Neural cell (in vitro differentiated cells): Measurements from ENCODE around the gene GJB2. TPM values are rescaled to one million over a fixed set of nuclear protein-coding genes. Genes with fewer than 3 reads are reported as not detected.

Source experiments
- H2AFZ ChIP-seq: fragments of 200-600, 300-800 bp; sonication (generic), shearing (Covaris generic); 2 replicates; pipeline ENCODE4 v1.6.0; 2014; ENCODE audit warnings: low read depth, mild to moderate bottlenecking, antibody characterized with exemption, low read length, moderate library complexity
- H3F3A ChIP-seq: fragments of 200-600 bp; shearing (Covaris generic); 2 replicates; pipeline ENCODE4 v1.6.1; 2016; ENCODE audit warnings: mild to moderate bottlenecking, moderate library complexity, mixed read lengths, antibody characterized with exemption, low read length; ENCODE audit not compliant: insufficient read depth, poor library complexity, severe bottlenecking
- H3K27ac ChIP-seq: fragments of 200-600, 300-800 bp; sonication (generic), shearing (Covaris generic); 2 replicates; pipeline ENCODE4 v1.5.1; 2014; ENCODE audit warnings: mild to moderate bottlenecking, low read length, moderate library complexity
- H3K27me3 ChIP-seq: fragments of 300-800, 200-600 bp; sonication (generic), shearing (Covaris generic); 2 replicates; pipeline ENCODE4 v1.6.0; 2014; ENCODE audit warnings: mild to moderate bottlenecking, low read depth, low read length, moderate library complexity; ENCODE audit not compliant: insufficient read depth
- H3K36me3 ChIP-seq: fragments of 300-800, 200-600 bp; sonication (generic), shearing (Covaris generic); 2 replicates; pipeline ENCODE4 v1.5.1; 2014; ENCODE audit warnings: mild to moderate bottlenecking, antibody characterized with exemption, low read length, moderate library complexity; ENCODE audit not compliant: insufficient read depth
- H3K4me2 ChIP-seq: fragments of 300-800, 200-600 bp; sonication (generic), shearing (Covaris generic); 2 replicates; pipeline ENCODE4 v1.6.0; 2014; ENCODE audit warnings: mild to moderate bottlenecking, low read length
- H3K4me3 ChIP-seq: fragments of 300-800, 200-600 bp; sonication (generic), shearing (Covaris generic); 2 replicates; pipeline ENCODE4 v1.5.1; 2014; ENCODE audit warnings: mild to moderate bottlenecking, low read length, moderate library complexity
- H3K79me2 ChIP-seq: fragments of 200-600 bp; shearing (Covaris generic); replicated peaks from 2 replicates; pipeline ENCODE4 v1.6.0; 2014; ENCODE audit warnings: mild to moderate bottlenecking, low read length, moderate library complexity; ENCODE audit not compliant: insufficient read depth
- H3K9ac ChIP-seq: fragments of 300-800, 200-600 bp; sonication (generic), shearing (Covaris generic); 2 replicates; pipeline ENCODE4 v1.6.1; 2016; ENCODE audit warnings: mild to moderate bottlenecking, low read length, mixed read lengths
- H3K9me2 ChIP-seq: fragments of 200-600 bp; shearing (Covaris generic); 2 replicates; pipeline ENCODE4 v1.6.1; 2016; ENCODE audit warnings: mild to moderate bottlenecking, low read length, mixed read lengths; ENCODE audit not compliant: insufficient read depth
- H3K9me3 ChIP-seq: fragments of 200-600, 300-800 bp; sonication (generic), shearing (Covaris generic); 2 replicates; pipeline ENCODE4 v1.6.1; 2016; ENCODE audit warnings: mild to moderate bottlenecking, mixed run types, low read length, moderate library complexity, mixed read lengths
- H4K20me1 ChIP-seq: fragments of 200-600 bp; shearing (Covaris generic); 2 replicates; pipeline ENCODE4 v1.6.1; 2016; ENCODE audit warnings: mild to moderate bottlenecking, mixed run types; ENCODE audit not compliant: insufficient read depth
- EP300 ChIP-seq: fragments of 450-650 bp; conservative IDR thresholded peaks from 2 replicates; pipeline ENCODE4 v1.6.1; 2014; ENCODE audit warnings: antibody characterized with exemption, mild to moderate bottlenecking, moderate library complexity; ENCODE audit not compliant: poor library complexity, severe bottlenecking
- EZH2 ChIP-seq: fragments of 200-600, 300-800 bp; shearing (Covaris generic), sonication (generic); IDR thresholded peaks from 2 replicates; pipeline ENCODE4 v1.6.1; 2014; ENCODE audit warnings: antibody characterized with exemption, low read length, borderline replicate concordance, mild to moderate bottlenecking; ENCODE audit not compliant: insufficient read depth, poor library complexity, severe bottlenecking
- MXI1 ChIP-seq: fragments of 450-650 bp; conservative IDR thresholded peaks from 2 replicates; pipeline ENCODE4 v1.6.1; 2014; ENCODE audit warnings: antibody characterized with exemption, mild to moderate bottlenecking; ENCODE audit not compliant: poor library complexity, severe bottlenecking
- POLR2AphosphoS5 ChIP-seq: IDR thresholded peaks from 2 replicates; pipeline ENCODE4 v1.6.1; 2012
- RAD21 ChIP-seq: fragments of 450-650 bp; conservative IDR thresholded peaks from 2 replicates; pipeline ENCODE4 v1.6.1; 2014; ENCODE audit warnings: antibody characterized with exemption, mild to moderate bottlenecking, moderate library complexity
- SMC3 ChIP-seq: fragments of 450-650 bp; conservative IDR thresholded peaks from 2 replicates; pipeline ENCODE4 v1.6.1; 2014; ENCODE audit warnings: antibody characterized with exemption, mild to moderate bottlenecking, moderate library complexity; ENCODE audit not compliant: poor library complexity
- TAF1 ChIP-seq: IDR thresholded peaks from 2 replicates; pipeline ENCODE4 v1.6.1; 2012; ENCODE audit warnings: low read depth
- polyA plus RNA-seq: library from polyadenylated mRNA; depleted of rRNA; stranded (reverse); fragments of >200 nt; gene quantifications from 2 replicates; pipeline ENCODE4 v1.2.3, GENCODE V29; 2014
- TF ChIP-seq, protein P1 (sequence below): IDR thresholded peaks from 2 replicates; pipeline ENCODE4 v1.6.1; 2012; ENCODE audit warnings: borderline replicate concordance
- TF ChIP-seq, protein P2 (sequence below): fragments of 450-650 bp; IDR thresholded peaks from 2 replicates; pipeline ENCODE4 v1.5.1; 2014; ENCODE audit warnings: antibody characterized with exemption, mild to moderate bottlenecking, moderate library complexity; ENCODE audit not compliant: poor library complexity, severe bottlenecking

The GJB2 gene
- polyA plus RNA-seq, 1 donor from 2014 or later: not detected

DNA sequence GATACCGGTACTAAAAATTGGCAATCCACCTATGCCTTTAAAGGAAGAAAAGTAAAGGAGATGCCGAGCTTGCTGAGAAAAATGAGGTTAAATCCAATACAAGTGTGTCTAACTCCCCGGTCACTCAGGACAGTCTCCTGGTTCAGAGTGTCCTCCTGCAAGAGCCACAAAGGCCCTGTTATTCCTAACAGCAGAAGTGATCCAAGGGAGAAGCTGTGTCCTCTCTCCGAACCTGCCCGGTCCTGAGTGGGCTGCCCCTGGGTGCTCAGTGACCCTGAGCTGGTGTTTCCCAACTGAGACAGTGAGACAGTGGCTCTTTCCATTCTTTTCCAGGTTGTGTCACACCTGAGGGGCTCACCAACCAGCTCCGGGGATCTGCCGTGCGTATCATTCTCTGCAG is 34.5 kb upstream of the GJB2 start:
- no peak overlapping the region for H3K4me3 ChIP-seq
- H3K36me3 ChIP-seq: no peaks in the 10 kb centered on the region
- no peak overlapping the region for H2AFZ ChIP-seq
- no peak overlapping the region for H3K9ac ChIP-seq
- H3K9me2 ChIP-seq: no peaks in the 10 kb centered on the region
- no peaks in the 10 kb centered on the region for H4K20me1 ChIP-seq
- no peaks in the 10 kb centered on the region for H3F3A ChIP-seq
- TF ChIP-seq SMC3 (no peak), TAF1 (no peak), POLR2AphosphoS5 (no peak), EZH2 (no peak), EP300 (no peak), RAD21 (no peak), MXI1 (no peak)
- TF ChIP-seq, protein P1, sequence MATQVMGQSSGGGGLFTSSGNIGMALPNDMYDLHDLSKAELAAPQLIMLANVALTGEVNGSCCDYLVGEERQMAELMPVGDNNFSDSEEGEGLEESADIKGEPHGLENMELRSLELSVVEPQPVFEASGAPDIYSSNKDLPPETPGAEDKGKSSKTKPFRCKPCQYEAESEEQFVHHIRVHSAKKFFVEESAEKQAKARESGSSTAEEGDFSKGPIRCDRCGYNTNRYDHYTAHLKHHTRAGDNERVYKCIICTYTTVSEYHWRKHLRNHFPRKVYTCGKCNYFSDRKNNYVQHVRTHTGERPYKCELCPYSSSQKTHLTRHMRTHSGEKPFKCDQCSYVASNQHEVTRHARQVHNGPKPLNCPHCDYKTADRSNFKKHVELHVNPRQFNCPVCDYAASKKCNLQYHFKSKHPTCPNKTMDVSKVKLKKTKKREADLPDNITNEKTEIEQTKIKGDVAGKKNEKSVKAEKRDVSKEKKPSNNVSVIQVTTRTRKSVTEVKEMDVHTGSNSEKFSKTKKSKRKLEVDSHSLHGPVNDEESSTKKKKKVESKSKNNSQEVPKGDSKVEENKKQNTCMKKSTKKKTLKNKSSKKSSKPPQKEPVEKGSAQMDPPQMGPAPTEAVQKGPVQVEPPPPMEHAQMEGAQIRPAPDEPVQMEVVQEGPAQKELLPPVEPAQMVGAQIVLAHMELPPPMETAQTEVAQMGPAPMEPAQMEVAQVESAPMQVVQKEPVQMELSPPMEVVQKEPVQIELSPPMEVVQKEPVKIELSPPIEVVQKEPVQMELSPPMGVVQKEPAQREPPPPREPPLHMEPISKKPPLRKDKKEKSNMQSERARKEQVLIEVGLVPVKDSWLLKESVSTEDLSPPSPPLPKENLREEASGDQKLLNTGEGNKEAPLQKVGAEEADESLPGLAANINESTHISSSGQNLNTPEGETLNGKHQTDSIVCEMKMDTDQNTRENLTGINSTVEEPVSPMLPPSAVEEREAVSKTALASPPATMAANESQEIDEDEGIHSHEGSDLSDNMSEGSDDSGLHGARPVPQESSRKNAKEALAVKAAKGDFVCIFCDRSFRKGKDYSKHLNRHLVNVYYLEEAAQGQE: no peak
- TF ChIP-seq, protein P2, sequence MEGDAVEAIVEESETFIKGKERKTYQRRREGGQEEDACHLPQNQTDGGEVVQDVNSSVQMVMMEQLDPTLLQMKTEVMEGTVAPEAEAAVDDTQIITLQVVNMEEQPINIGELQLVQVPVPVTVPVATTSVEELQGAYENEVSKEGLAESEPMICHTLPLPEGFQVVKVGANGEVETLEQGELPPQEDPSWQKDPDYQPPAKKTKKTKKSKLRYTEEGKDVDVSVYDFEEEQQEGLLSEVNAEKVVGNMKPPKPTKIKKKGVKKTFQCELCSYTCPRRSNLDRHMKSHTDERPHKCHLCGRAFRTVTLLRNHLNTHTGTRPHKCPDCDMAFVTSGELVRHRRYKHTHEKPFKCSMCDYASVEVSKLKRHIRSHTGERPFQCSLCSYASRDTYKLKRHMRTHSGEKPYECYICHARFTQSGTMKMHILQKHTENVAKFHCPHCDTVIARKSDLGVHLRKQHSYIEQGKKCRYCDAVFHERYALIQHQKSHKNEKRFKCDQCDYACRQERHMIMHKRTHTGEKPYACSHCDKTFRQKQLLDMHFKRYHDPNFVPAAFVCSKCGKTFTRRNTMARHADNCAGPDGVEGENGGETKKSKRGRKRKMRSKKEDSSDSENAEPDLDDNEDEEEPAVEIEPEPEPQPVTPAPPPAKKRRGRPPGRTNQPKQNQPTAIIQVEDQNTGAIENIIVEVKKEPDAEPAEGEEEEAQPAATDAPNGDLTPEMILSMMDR: no peak
- no peak overlapping the region for H3K4me2 ChIP-seq
- peaks cover 26% of the 10 kb centered on the region for H3K27me3 ChIP-seq
- H3K79me2 ChIP-seq: no peaks in the 10 kb centered on the region
- H3K27ac ChIP-seq: no peak overlapping the region
- no peaks in the 10 kb centered on the region for H3K9me3 ChIP-seq

DNA sequence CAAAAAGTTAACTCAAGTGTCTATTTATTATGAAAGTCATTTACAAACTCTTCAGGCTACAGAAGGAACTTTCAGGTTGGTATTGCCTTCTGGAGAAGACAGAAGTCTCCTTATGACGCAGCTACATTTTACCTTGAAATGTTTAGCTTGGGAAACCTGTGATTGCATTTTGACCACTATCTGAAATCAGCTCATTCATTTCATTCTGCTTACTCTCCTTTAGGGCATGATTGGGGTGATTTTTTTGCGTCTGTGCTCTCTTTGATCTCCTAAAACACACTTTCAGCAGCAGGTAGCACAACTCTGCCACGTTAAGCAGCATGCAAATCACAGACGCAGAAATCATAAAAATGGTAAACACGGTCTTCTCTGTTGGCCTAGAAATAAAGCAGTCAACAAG is 29.8 kb upstream of the GJB2 start:
- H3K79me2 ChIP-seq: no peaks in the 10 kb centered on the region
- H3F3A ChIP-seq: no peaks in the 10 kb centered on the region
- H3K36me3 ChIP-seq: no peaks in the 10 kb centered on the region
- H3K9me3 ChIP-seq: peaks cover 4% of the 10 kb centered on the region
- no peak overlapping the region for H2AFZ ChIP-seq
- H3K27me3 ChIP-seq: no peaks in the 10 kb centered on the region
- no peak for TF ChIP-seq RAD21
- no peak for TF ChIP-seq TAF1
- no peak for TF ChIP-seq EP300
- TF ChIP-seq, protein P2: no peak
- no peak for TF ChIP-seq SMC3
- TF ChIP-seq EZH2: no peak
- TF ChIP-seq POLR2AphosphoS5: no peak
- no peak for TF ChIP-seq MXI1
- TF ChIP-seq, protein P1: no peak
- no peak overlapping the region for H3K9ac ChIP-seq
- no peaks in the 10 kb centered on the region for H4K20me1 ChIP-seq
- no peak overlapping the region for H3K27ac ChIP-seq
- no peak overlapping the region for H3K4me2 ChIP-seq
- H3K9me2 ChIP-seq: no peaks in the 10 kb centered on the region
- H3K4me3 ChIP-seq: no peak overlapping the region
